ENCODE results near the gene BOC.

DNA sequence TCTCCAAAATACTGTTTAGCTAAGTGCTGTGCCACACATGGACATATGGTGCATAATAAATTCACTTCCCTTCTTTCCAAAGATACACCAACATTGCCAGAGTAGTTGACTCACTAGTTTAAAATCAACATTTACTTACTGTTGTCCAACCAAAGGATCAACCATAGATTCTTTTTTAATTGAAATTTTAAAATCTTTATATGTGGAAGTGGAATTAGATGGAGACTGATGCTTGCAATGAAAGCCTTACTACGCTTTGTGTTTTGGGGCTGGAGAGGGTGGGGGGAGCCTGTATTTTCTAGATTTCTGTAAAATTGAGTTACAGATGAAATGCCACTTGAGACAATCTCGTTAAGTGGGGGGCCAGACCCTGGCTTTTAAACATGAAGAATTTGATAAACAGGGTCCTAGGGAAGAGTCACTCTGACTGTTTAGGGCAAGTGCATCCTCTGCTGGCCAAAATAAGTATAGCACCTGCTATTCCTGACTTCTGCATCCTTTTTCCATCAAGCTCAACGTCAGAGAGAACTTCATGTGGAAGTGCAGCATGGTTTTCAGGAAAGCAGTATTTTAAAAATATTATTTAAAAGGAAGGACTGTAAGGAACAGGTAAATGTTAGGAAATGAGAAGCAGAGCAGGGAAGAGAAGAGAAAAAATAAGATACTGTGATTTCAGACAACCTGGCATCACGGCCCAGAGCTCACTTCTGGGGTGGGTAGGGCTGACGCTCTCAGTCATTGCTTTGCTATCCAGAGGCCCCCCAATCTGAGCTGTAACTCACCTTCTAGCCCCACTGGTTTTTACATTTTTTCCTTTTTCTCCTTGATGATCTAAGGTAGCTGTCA lies 76.7 kb downstream of the BOC start:
- TF ChIP-seq, protein P1, sequence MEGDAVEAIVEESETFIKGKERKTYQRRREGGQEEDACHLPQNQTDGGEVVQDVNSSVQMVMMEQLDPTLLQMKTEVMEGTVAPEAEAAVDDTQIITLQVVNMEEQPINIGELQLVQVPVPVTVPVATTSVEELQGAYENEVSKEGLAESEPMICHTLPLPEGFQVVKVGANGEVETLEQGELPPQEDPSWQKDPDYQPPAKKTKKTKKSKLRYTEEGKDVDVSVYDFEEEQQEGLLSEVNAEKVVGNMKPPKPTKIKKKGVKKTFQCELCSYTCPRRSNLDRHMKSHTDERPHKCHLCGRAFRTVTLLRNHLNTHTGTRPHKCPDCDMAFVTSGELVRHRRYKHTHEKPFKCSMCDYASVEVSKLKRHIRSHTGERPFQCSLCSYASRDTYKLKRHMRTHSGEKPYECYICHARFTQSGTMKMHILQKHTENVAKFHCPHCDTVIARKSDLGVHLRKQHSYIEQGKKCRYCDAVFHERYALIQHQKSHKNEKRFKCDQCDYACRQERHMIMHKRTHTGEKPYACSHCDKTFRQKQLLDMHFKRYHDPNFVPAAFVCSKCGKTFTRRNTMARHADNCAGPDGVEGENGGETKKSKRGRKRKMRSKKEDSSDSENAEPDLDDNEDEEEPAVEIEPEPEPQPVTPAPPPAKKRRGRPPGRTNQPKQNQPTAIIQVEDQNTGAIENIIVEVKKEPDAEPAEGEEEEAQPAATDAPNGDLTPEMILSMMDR (conservative IDR thresholded peaks at IDR 0.05), result peak; percentile 98
- no peak for TF ChIP-seq ZFX (IDR thresholded peaks at IDR 0.05)
